OCI-LY3 (cell line): ENCODE results near the gene STPG1.

Experiments
- EZH2phosphoT487 ChIP-seq: fragments of 200-600 bp; shearing (Covaris generic); IDR thresholded peaks from 2 replicates; pipeline ENCODE4 v1.6.1; 2018; ENCODE audit warnings: antibody characterized with exemption, mixed run types, low read depth
- TF ChIP-seq, protein P1 (sequence below): fragments of 200-600, 300-600 bp; sonication (generic); IDR thresholded peaks from 2 replicates; pipeline ENCODE4 v1.5.1; 2014; ENCODE audit warnings: antibody characterized with exemption, low read length, low read depth

DNA sequence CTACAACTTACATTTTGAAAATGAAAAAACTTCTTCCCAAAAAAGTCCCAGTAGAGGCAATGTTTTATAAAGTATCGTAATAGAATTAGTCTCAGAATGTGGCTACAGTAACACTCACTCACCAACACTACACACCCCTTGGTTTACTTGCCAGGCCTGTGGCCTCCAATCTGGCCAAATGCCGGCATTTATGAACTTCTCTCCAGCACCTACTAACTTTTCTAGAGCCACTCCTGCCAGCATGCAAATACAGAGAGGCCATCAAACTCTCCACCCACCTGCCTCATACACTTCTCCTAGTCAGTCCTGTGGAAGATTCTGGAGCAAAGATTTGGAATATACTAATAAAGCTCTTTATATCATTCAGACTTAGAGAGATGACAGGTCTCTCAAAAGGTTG is 32.3 kb downstream of the STPG1 start:
- TF ChIP-seq, protein P1, sequence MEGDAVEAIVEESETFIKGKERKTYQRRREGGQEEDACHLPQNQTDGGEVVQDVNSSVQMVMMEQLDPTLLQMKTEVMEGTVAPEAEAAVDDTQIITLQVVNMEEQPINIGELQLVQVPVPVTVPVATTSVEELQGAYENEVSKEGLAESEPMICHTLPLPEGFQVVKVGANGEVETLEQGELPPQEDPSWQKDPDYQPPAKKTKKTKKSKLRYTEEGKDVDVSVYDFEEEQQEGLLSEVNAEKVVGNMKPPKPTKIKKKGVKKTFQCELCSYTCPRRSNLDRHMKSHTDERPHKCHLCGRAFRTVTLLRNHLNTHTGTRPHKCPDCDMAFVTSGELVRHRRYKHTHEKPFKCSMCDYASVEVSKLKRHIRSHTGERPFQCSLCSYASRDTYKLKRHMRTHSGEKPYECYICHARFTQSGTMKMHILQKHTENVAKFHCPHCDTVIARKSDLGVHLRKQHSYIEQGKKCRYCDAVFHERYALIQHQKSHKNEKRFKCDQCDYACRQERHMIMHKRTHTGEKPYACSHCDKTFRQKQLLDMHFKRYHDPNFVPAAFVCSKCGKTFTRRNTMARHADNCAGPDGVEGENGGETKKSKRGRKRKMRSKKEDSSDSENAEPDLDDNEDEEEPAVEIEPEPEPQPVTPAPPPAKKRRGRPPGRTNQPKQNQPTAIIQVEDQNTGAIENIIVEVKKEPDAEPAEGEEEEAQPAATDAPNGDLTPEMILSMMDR = no peak
- no peak for TF ChIP-seq EZH2phosphoT487
